Caco-2 (cell line): Measurements from ENCODE around the gene NLGN1. TPM values are rescaled to one million over a fixed set of nuclear protein-coding genes. Genes with fewer than 3 reads are reported as not detected.
"Not testable (repeated sequence)": the region's sequence is repeated elsewhere in the genome, so short reads cannot be mapped to it uniquely, and the experiment has no call there.

Source experiments
- BruUV-seq: library from RNA; stranded (reverse); fragments of 400-500 nt; replicated peaks from 2 replicates; lab custom pipeline; 2021; lab: Mats Ljungman, UMichigan
- CTCF ChIA-PET: fragments of 300-600 bp; sonication (Branson Sonifier 250); formaldehyde crosslinking; loops from one replicate; lab custom pipeline; 2022; ENCODE audit warnings: antibody characterized with exemption; lab: Charles Lee
- POLR2A ChIA-PET: fragments of 300-600 bp; sonication (Branson Sonifier 250); formaldehyde crosslinking; loops from one replicate; lab custom pipeline; 2022; ENCODE audit warnings: antibody characterized with exemption; lab: Charles Lee
- DNase-seq, 2 experiments: peaks; one replicate each; pipeline versions ENCODE4 v3.0.0 to v3.0.0-alpha.2; 2020 to 2022
- H3K27me3 ChIP-seq: replicated peaks from 2 replicates; pipeline ENCODE4 v1.6.0; 2011; ENCODE audit warnings: low read length; ENCODE audit not compliant: control insufficient read depth, insufficient read depth
- H3K36me3 ChIP-seq: 2 replicates; pipeline ENCODE4 v1.5.1; 2011; ENCODE audit warnings: low read length; ENCODE audit not compliant: control insufficient read depth, insufficient read depth
- H3K4me1 ChIP-seq: fragments of 250-450 bp; sonication (Bioruptor Pico); 2 replicates; pipeline ENCODE4 v1.5.1; 2020; ENCODE audit warnings: mild to moderate bottlenecking
- H3K4me3 ChIP-seq: 2 replicates; pipeline ENCODE4 v1.5.1; 2011; ENCODE audit warnings: low read depth, mild to moderate bottlenecking, control low read depth, low read length
- H3K9me3 ChIP-seq: fragments of 250-450 bp; sonication (Bioruptor Pico); 2 replicates; pipeline ENCODE4 v1.5.1; 2020; ENCODE audit warnings: mild to moderate bottlenecking, moderate library complexity
- H3K27ac Mint-ChIP-seq: one replicate; pipeline ENCODE4 v1.8.0; 2022; ENCODE audit warnings: mixed read lengths; ENCODE audit not compliant: unreplicated experiment
- H3K27me3 Mint-ChIP-seq: one replicate; pipeline ENCODE4 v1.8.0; 2022; ENCODE audit warnings: mixed read lengths; ENCODE audit not compliant: insufficient read depth, unreplicated experiment
- H3K36me3 Mint-ChIP-seq: one replicate; pipeline ENCODE4 v1.8.0; 2022; ENCODE audit warnings: mild to moderate bottlenecking, mixed read lengths; ENCODE audit not compliant: insufficient read depth, unreplicated experiment
- H3K4me1 Mint-ChIP-seq: one replicate; pipeline ENCODE4 v1.8.0; 2022; ENCODE audit warnings: low read depth, mixed read lengths; ENCODE audit not compliant: unreplicated experiment
- H3K4me3 Mint-ChIP-seq: one replicate; pipeline ENCODE4 v1.8.0; 2022; ENCODE audit warnings: mild to moderate bottlenecking, moderate library complexity, mixed read lengths; ENCODE audit not compliant: unreplicated experiment
- H3K9me3 Mint-ChIP-seq: one replicate; pipeline ENCODE4 v1.8.0; 2022; ENCODE audit warnings: mixed read lengths; ENCODE audit not compliant: unreplicated experiment
- intact Hi-C: fragments of 100-400 bp; cut with micrococcal nuclease; formaldehyde crosslinking; loops from one replicate; pipeline ENCODE4 v1.10.0; 2022; ENCODE audit not compliant: unreplicated experiment
- total RNA-seq: library from RNA; stranded (reverse); gene quantifications from 2 replicates; pipeline ENCODE4 v1.2.3, GENCODE V29; 2022
- TF ChIP-seq, protein P1 (sequence below), 2 experiments: fragments of 200-600 bp in 1 of 2; IDR thresholded peaks; 1 replicate in 1 of 2; 2 replicates in 1 of 2; pipeline versions ENCODE4 v1.5.1 to v1.8.0; 2011 to 2022; ENCODE audit warnings: antibody characterized with exemption in 1 of 2, control low read depth in 1 of 2, inconsistent platforms in 1 of 2, low read depth in 1 of 2, low read length in 1 of 2, mild to moderate bottlenecking in 1 of 2, moderate library complexity in 1 of 2; ENCODE audit not compliant: insufficient read depth in 1 of 2, severe bottlenecking in 1 of 2, unreplicated experiment in 1 of 2

Gene NLGN1
- total RNA-seq, 1 experiment from 2014 or later, result not detected

DNA sequence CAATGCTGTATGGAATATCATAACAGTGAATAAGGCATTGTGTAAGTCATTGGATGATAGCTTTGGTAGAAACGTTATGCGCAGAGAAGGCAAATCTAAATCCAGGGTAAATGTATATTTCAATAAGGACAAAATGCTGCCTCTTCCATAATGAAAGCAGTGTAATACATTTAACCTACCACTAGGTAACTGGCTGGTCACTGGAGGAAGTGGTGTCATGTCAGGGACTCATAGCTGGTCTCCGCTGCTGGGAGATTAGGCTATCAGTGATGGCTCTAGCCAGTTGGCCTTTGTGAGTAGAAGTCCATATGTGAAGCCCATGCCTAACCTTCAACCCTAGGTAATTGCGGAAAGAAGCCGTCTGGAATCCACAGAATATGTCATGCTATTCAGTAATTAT, 140.9 kb downstream of the NLGN1 start:
- no peak overlapping the region for H3K27ac Mint-ChIP-seq
- intact Hi-C loops, result no loop called here
- H3K4me1 ChIP-seq, result no peaks in the 10 kb centered on the region
- H3K4me1 Mint-ChIP-seq, result no peaks in the 10 kb centered on the region
- H3K4me3 ChIP-seq, result no peak overlapping the region
- H3K27me3 ChIP-seq, result no peaks in the 10 kb centered on the region; the same call in 1 of the 2 replicates
- POLR2A ChIA-PET, result no interaction called here
- no peaks in the 10 kb centered on the region for H3K36me3 Mint-ChIP-seq
- H3K4me3 Mint-ChIP-seq, result no peak overlapping the region
- BruUV-seq, result no TSS peak
- CTCF ChIA-PET, result no interaction called here
- no peaks in the 10 kb centered on the region for H3K36me3 ChIP-seq
- no peak for DNase-seq
- no peaks in the 10 kb centered on the region for H3K9me3 Mint-ChIP-seq
- peaks cover 3% of the 10 kb centered on the region for H3K27me3 Mint-ChIP-seq
- no peaks in the 10 kb centered on the region for H3K9me3 ChIP-seq
- TF ChIP-seq, protein P1, sequence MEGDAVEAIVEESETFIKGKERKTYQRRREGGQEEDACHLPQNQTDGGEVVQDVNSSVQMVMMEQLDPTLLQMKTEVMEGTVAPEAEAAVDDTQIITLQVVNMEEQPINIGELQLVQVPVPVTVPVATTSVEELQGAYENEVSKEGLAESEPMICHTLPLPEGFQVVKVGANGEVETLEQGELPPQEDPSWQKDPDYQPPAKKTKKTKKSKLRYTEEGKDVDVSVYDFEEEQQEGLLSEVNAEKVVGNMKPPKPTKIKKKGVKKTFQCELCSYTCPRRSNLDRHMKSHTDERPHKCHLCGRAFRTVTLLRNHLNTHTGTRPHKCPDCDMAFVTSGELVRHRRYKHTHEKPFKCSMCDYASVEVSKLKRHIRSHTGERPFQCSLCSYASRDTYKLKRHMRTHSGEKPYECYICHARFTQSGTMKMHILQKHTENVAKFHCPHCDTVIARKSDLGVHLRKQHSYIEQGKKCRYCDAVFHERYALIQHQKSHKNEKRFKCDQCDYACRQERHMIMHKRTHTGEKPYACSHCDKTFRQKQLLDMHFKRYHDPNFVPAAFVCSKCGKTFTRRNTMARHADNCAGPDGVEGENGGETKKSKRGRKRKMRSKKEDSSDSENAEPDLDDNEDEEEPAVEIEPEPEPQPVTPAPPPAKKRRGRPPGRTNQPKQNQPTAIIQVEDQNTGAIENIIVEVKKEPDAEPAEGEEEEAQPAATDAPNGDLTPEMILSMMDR (IDR thresholded peaks at IDR 0.05; ENCODE audit: insufficient read depth in 1 of 2, low read depth in 1 of 2, low read length in 1 of 2, severe bottlenecking in 1 of 2, unreplicated experiment in 1 of 2), result no peak

DNA sequence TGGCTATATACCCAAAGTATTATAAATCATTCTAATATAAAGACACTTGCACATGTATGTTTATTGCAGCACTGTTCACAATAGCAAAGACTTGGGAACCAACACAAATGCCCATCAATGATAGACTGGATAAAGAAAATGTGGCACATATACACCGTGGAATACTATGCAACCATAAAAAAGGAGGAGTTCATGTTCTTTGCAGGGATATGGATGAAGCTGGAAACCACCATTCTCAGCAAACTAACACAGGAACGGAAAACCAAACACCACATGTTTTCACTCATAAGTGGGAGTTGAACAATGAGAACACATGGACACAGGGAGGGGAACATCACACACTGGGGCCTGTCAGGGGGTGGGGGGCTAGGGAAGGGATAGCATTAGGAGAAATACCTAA, 148.0 kb downstream of the NLGN1 start:
- H3K27me3 Mint-ChIP-seq, result peaks cover 10% of the 10 kb centered on the region
- DNase-seq, BruUV-seq, H3K27me3 ChIP-seq, H3K9me3 Mint-ChIP-seq, H3K27ac Mint-ChIP-seq, H3K9me3 ChIP-seq, intact Hi-C loops, POLR2A ChIA-PET, H3K4me1 ChIP-seq, H3K36me3 Mint-ChIP-seq, CTCF ChIA-PET, H3K4me3 ChIP-seq, H3K4me1 Mint-ChIP-seq, H3K36me3 ChIP-seq, H3K4me3 Mint-ChIP-seq: not testable (repeated sequence)

DNA sequence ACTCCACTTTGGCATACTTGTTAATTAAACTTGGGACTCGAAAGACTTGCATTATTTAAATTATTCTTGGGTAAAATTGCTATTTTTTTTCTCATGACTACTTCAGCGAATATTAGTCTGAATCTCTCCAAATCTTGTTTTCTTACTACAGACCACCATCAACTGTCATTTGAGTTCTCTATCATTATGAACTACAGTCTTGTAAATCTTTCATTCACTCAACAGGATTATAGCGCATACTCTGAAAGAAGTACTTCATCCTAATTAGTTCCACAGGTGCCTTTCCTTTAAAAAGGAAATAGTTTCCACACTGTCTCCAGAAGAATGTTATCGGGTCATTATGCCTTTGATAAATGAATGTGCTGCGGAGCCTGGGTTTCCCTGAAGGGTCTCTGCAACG, 149.5 kb downstream of the NLGN1 start:
- Histone ChIP-seq H3K27me3 (no peaks in the 10 kb centered on the region), H3K9me3 (no peaks in the 10 kb centered on the region), H3K4me3 (no peak overlapping the region), H3K36me3 (no peaks in the 10 kb centered on the region), H3K4me1 (no peaks in the 10 kb centered on the region)
- BruUV-seq, result no TSS peak
- no peak overlapping the region for H3K27ac Mint-ChIP-seq
- TF ChIP-seq, protein P1 (IDR thresholded peaks at IDR 0.05; ENCODE audit: insufficient read depth in 1 of 2, low read depth in 1 of 2, low read length in 1 of 2, severe bottlenecking in 1 of 2, unreplicated experiment in 1 of 2), result no peak
- H3K27me3 Mint-ChIP-seq, result peaks cover 10% of the 10 kb centered on the region
- POLR2A ChIA-PET, result no interaction called here
- DNase-seq, result no peak
- H3K4me1 Mint-ChIP-seq, result no peaks in the 10 kb centered on the region
- H3K9me3 Mint-ChIP-seq, result no peaks in the 10 kb centered on the region
- H3K36me3 Mint-ChIP-seq, result no peaks in the 10 kb centered on the region
- H3K4me3 Mint-ChIP-seq, result no peak overlapping the region
- CTCF ChIA-PET, result no interaction called here
- intact Hi-C loops, result no loop called here

DNA sequence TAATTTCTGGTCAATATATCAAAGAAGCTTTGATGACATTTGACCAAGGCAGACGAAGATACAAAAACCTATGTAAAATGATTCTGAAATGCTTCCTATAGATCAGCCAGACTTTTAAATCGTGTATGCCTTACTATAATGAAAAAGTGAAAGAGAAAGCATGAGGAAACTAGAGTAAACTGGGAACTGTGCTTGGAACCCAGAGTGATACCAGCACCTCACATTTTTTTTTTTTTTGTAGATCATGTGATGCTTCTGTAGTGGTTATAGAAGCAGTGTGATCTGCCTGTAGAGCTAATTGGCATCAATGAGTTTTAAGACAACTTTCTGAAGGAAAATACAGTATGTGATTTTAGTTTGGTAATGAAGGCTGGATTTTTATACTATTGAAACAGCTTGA, 150.7 kb downstream of the NLGN1 start:
- Histone ChIP-seq H3K27me3 (no peaks in the 10 kb centered on the region), H3K9me3 (no peaks in the 10 kb centered on the region), H3K36me3 (no peaks in the 10 kb centered on the region), H3K4me1 (no peaks in the 10 kb centered on the region), H3K4me3 (no peak overlapping the region)
- no peak for DNase-seq
- POLR2A ChIA-PET, result no interaction called here
- no peak overlapping the region for H3K4me3 Mint-ChIP-seq
- peaks cover 10% of the 10 kb centered on the region for H3K27me3 Mint-ChIP-seq
- TF ChIP-seq, protein P1 (IDR thresholded peaks at IDR 0.05; ENCODE audit: insufficient read depth in 1 of 2, low read depth in 1 of 2, low read length in 1 of 2, severe bottlenecking in 1 of 2, unreplicated experiment in 1 of 2), result no peak
- H3K9me3 Mint-ChIP-seq, result no peaks in the 10 kb centered on the region
- BruUV-seq, result no TSS peak
- CTCF ChIA-PET, result no interaction called here
- intact Hi-C loops, result no loop called here
- no peaks in the 10 kb centered on the region for H3K4me1 Mint-ChIP-seq
- no peaks in the 10 kb centered on the region for H3K36me3 Mint-ChIP-seq
- H3K27ac Mint-ChIP-seq, result no peak overlapping the region
